Kidney capillary endothelial cell (primary cell): ENCODE data around the gene PSG4.
"Not testable (repeated sequence)": the region's sequence is repeated elsewhere in the genome, so short reads cannot be mapped to it uniquely, and the experiment has no call there.

Experiments used
- DNase-seq: peaks from one replicate; pipeline ENCODE4 v3.0.0-alpha.2; 2018; ENCODE audit warnings: low spot score

PSG4 gene

DNA sequence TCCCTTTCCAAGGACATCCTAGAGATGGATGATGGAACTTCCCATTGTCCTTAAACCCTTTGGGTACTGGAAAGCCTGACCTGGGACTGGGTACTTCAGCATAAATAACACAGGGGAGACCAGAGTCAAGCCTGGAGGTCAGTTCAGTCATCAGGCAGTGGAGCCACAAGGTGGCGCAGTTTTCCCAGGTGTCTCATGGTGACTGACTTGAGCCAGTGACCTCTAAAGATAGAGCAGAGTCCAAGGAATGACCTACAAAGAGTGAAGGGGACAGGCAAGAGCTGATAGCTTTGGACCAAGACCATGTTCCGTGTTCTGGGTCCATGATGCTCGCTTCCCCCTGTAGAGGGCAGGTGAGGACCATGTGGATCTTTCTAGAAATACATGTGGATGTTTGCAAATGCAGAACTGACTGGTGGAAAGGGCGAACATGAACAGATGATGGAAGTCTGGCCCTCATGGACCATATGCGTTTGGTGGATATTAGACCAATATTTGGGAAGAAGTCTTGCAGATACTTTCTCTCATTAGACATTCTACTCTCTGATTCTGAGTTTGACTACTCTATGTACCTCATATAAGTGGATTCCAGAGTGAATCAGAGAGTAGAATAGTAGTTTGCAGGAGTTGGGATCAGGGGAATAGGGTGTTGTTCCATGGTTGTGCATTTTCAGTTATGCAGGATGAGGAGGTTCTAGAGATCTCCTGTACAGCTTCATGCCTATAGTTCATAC, 6.6 kb downstream of the PSG4 start:
- DNase-seq, result not testable (repeated sequence)

DNA sequence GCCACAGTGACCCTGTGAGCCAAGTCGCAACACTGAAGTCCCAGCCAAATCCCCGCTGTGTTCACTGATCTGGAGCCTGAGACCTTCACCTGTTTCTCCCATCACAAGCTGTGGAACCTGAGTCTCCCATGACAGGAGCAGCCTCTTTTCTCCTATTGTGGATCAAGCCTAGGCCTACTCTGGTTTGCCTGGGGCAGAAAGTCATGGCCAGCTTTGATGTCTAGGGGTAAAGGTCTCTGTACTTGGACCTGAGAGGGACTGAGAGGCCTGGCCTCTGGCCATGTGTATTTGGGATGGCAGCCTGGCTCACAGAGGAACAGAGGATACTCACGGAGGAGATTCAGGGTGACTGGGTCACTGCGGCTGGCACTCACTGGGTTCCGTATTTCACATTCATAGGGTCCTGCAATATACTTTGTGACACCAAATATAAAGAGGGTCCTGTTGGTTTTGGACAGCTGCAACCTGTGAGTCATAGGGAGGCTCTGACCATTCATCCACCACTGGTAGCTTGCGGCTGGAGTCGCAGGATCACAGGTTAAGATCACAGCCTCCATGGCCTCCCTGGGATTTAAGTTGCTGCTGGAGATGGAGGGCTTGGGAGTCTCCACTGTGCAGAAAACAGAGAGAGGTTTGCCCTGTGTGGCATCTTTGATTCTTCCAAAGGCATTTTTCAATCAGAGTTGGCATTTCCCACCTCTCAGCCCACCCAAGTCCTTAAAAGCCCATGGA, 7.6 kb downstream of the PSG4 start:
- not testable (repeated sequence) for DNase-seq

- not testable (repeated sequence) for DNase-seq
Measured at GRCh38 chr19:43194397-43194796, 11.0 kb downstream of the PSG4 start.

DNA sequence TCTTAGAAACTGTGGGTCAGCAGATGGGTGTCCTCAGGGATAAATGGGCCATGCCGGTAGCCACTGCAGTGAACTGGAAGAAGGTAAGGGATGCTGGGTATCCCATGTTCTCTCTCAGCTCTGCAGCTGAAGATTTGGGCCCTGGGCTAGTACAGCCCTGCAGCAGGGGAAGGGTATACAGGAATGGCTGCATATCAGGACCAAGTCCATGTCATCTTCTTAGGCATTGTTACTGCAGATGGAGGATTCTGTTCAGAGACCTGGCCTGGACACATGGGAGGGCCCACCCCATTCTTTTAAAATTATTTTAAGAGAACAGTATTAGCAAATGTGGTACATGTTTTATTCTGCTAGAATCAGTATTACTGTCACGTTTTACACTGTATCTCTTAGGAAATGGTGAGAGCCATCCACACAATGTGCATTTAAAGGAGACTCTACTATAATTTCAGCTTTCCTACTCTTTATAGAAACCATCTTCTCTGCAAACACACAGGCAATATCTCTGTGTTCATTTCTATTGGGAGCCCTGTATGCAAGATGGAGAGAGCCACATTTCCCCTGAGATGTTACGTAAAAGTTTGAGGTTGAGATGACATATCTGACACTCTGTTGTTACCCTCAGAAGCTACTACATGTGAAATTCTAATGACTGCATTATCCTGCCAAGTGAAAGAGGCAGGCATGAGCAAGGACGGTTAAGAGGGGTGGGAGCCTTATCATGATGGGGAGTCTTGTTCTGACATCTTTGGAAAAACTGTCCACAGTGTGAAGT, 12.9 kb downstream of the PSG4 start:
- DNase-seq, result not testable (repeated sequence)

DNA sequence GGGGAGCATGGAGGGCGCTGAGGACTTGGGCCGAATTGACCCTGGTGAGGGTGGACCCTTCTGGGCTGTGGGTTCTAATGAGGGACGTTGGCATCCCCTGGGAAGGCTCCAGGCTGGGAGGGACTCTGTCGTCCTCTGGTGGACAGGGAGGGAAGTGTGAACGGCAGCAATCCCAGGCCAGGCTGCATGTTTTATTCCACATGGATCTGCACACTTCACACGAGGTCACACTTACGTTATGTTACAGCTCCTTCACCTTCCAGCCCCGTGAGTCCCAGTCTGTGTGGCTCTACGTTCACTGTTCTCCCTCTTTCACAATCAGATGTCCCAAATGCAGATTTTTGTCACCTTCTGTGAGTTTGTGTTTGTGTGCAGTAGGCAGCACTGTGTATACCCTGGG, 17.3 kb downstream of the PSG4 start:
- DNase-seq, result not testable (repeated sequence)

DNA sequence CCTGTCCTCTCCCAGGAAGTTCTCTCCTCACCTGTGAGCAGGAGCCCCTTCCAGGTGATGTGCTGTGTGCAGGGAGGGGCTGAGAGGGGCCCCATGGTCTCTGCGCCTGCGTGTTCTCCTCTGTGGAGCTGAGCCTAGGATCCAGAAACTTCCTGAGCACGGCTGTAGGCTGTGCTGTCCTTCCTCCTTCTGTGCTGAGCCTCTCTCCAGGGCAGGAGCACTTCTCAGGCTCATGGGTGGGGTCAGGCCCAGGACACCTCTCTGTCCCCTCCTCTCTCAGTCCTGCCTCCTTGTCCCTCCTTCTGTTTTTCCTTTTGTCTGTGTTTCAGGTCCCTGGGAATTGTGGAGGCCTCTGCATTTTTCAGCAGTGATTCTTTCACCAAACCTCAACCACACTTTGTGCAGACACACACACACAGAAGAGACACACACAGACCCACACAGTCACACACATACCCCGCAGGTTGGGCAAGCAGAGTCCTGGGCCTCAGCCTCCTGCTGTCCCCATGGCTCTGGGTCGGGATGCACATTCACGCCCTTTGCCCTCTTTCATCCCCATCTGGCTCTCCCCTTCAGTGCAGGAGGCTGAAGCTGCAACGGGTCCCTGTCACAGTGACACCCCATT, 19.0 kb downstream of the PSG4 start, which contains the start of gene PSG5:
PSG5 (minus strand) TSS at position 226 of the 625 bp plus-strand sequence; CDS start at position 95, 131 bp downstream.
- DNase-seq, result not testable (repeated sequence)

DNA sequence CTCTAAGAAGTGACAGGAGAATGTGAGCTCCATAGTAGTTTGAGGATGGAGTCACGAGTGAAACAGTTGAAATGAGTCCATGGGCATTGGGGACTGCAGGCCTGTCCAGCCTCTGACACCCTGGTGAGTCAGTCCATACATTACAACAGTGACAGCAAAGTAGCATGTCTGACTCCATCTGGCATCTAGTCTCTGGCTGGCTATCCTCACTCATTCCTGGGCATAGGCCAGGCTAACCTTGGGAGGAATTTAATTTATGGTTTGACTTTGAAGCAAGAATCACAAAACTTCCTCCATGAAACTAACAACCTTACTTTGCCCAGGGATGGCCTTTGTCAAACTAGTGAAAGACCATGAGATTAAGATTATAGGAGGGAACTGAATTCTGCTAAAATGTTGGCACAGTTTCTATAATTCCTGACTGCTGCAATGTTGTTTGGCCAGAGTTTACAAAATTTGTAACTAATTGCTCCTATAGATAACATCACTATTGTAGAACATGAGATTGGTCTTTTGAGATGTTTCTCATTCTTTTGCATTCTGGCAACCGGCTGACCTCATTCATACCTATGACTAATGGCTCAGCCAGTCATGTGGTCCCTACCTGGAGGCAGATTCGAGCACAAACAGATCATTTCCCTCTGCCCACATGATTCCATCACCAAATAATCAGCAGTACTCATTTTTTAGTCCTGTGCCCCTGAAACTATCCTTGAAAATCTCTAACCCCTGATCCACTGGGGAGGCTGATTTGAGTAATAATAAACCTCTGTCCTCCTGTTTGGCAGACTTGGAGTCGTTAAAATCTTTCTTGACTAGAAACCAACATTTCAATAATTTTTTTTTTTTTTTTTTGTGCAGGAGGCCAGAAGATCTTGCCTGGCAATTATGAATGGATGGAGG, 23.3 kb downstream of the PSG4 start:
- peak; percentile 77 for DNase-seq

DNA sequence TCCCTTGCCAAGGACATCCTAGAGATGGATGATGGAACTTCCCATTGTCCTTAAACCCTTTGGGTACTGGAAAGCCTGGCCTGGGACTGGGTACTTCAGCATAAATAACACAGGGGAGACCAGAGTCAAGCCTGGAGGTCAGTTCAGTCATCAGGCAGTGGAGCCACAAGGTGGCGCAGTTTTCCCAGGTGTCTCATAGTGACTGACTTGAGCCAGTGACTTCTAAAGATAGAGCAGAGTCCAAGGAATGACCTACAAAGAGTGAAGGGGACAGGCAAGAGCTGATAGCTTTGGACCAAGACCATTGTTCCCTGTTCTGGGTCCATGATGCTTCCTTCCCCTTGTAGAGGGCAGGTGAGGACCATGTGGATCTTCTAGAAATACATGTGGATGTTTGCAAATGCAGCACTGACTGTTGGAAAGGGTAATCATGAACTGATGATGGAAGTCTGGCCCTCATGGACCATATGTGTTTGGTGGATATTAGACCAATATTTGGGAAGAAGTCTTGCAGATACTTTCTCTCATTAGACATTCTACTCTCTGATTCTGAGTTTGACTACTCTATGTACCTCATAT, 25.8 kb downstream of the PSG4 start:
- not testable (repeated sequence) for DNase-seq

DNA sequence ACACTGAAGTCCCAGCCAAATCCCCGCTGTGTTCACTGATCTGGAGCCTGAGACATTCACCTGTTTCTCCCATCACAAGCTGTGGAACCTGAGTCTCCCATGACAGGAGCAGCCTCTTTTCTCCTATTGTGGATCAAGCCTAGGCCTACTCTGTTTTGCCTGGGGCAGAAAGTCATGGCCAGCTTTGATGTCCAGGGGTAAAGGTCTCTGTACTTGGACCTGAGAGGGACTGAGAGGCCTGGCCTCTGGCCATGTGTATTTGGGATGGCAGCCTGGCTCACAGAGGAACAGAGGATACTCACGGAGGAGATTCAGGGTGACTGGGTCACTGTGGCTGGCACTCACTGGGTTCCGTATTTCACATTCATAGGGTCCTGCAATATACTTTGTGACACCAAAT, 26.9 kb downstream of the PSG4 start:
- not testable (repeated sequence) for DNase-seq

GRCh38 chr19:43165906-43166305, 39.5 kb downstream of the PSG4 start:
- not testable (repeated sequence) for DNase-seq

DNA sequence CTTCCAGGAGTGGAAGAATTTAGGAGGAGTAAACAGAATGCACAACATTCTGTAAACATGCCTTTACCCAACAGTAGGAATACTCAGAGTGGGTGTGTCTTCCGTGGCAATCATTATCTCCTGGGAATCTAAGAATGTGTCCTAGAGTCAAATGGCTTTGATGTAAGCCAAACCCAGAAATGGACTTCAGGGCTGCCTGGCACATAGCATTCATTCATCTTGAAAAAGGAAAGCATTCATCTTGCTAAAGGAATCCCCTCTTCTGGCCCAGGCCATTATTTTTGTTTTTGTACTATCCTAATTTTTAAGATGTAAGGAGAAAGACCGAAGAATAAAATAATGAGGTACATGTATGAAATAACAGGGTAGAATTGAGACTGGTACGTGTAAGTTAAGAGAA, 42.3 kb downstream of the PSG4 start:
- DNase-seq, result not testable (repeated sequence)

DNA sequence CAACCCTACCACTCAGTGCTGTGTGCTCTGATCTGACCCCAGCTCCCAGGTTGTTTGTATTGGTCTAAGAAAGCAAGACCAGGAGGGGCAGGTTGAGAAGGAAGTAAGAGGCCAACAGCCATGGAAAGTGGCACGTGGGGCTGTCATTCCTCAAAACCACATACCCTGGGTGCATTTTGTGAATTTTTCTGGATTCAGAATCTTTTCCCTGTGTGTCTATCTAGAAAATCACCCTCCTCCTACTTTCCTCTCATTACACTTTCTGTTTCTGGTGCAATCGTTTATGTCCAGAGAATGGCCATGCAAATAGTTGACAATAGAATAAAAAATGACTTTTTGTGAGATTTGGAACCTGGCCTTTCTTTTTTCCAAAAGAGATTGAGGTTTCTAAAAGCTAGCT, 43.2 kb downstream of the PSG4 start:
- DNase-seq, result not testable (repeated sequence)

- DNase-seq, result no peak
Measured at GRCh38 chr19:43152214-43152613, 53.2 kb downstream of the PSG4 start.

GRCh38 chr19:43149788-43150187, 55.6 kb downstream of the PSG4 start:
- not testable (repeated sequence) for DNase-seq

- peak; percentile 60 for DNase-seq
Measured at GRCh38 chr19:43148233-43148632, 57.2 kb downstream of the PSG4 start.
